ENCODE data around the gene COL1A1. TPM values are rescaled to one million over a fixed set of nuclear protein-coding genes. Genes with fewer than 3 reads are reported as not detected.

Gene COL1A1
- total and polyA plus RNA-seq, 4 donors = 8.3 to 72.5 (median 35.8) TPM

DNA sequence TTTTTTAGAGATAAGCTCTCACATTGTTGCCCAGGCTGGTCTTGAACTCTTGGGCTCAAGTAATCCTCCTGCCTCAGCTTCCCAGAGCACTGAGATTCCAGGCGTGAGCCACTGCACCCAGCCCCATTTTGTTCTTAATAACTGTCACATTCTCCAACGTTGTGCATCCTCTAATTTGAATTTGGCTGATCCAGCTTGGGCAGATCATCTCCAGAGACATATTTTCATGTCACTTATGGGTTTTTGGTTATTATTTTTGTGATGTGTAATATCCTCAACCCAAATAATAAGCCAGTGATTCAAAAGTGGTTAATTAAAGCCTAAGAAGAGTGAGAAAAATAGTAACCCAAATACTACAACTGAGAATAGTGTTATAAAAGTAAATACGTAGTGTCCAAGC is 16.2 kb upstream of the COL1A1 start:
- H3K4me3 ChIP-seq (ENCODE audit: low read depth in 1 of 3, low read length in 3 of 3) = no peak overlapping the region
- no peaks in the 10 kb centered on the region for H3K36me3 ChIP-seq (ENCODE audit: control insufficient read depth in 4 of 4, insufficient read depth in 3 of 4, low read depth in 1 of 4, low read length in 3 of 4)
- H3K4me1 ChIP-seq (ENCODE audit: control insufficient read depth in 4 of 4, insufficient read depth in 4 of 4, low read length in 3 of 4) = peaks cover 16 to 31% (median 30%) of the 10 kb centered on the region in 4 donors
- no peaks in the 10 kb centered on the region for H3K27me3 ChIP-seq (ENCODE audit: control insufficient read depth in 4 of 4, insufficient read depth in 4 of 4, low read length in 3 of 4)
- peak overlapping the region in 1 of 2 donors; percentile 54 for H3K9ac ChIP-seq (ENCODE audit: low read depth in 1 of 2, low read length in 2 of 2)
- H3K27ac ChIP-seq (ENCODE audit: low read depth in 1 of 2, low read length in 2 of 2) = peak overlapping the region; percentile 63 to 76
- no peak for TF ChIP-seq JUND (IDR thresholded peaks at IDR 0.05)
- H3K9me3 ChIP-seq (ENCODE audit: control insufficient read depth in 4 of 4, low read length in 3 of 4) = no peaks in the 10 kb centered on the region
- no peak for DNase-seq (ENCODE audit: low spot score)
- WGBS = 48% methylated on average over 3 of the region's 3 CpGs

DNA sequence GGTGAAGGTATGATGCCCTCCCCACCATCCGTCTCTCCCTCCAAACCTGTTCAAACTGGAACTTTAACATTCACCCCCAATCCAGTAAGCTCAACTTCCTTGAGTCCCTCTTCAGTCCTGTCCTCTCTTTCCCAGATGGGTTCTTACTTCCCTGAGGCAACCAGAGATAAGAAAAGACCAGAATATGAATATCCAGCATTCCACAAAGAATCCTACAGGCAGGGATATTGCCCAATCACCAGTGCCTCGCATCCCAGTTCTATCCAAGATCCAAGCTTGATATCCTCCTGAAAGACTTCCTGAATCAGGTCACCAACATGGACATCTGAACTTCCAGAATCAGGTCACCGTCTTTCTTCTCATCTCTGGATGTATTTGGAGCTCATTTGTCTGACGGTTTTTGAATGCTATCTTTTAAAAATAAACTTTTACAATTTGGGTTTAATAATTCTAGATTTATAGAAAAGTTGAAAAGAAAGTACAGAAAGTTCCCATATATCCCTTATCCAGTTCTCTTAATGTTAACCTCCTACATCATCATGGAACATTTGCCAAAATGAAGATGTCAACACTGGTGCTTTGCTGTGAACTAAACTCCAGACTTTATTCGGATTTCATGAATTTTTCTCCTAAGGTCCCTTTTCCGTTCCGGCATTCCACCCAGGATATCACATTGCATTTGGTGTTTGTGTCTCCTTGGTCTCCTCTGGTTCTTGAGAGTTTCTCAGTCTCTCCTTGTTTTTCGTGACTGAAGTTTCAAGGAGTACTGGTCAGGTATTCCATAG is 13.7 kb upstream of the COL1A1 start:
- no peaks in the 10 kb centered on the region for H3K36me3 ChIP-seq (ENCODE audit: control insufficient read depth in 4 of 4, insufficient read depth in 3 of 4, low read depth in 1 of 4, low read length in 3 of 4)
- H3K9me3 ChIP-seq (ENCODE audit: control insufficient read depth in 4 of 4, low read length in 3 of 4) = no peaks in the 10 kb centered on the region
- peaks cover 11 to 30% (median 26%) of the 10 kb centered on the region in 4 donors for H3K4me1 ChIP-seq (ENCODE audit: control insufficient read depth in 4 of 4, insufficient read depth in 4 of 4, low read length in 3 of 4)
- no peaks in the 10 kb centered on the region for H3K27me3 ChIP-seq (ENCODE audit: control insufficient read depth in 4 of 4, insufficient read depth in 4 of 4, low read length in 3 of 4)
- TF ChIP-seq FOXA1 (IDR thresholded peaks at IDR 0.05) = no peak
- TF ChIP-seq RAD21 (IDR thresholded peaks at IDR 0.05) = no peak
- TF ChIP-seq, protein P1, sequence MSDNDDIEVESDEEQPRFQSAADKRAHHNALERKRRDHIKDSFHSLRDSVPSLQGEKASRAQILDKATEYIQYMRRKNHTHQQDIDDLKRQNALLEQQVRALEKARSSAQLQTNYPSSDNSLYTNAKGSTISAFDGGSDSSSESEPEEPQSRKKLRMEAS (IDR thresholded peaks at IDR 0.05) = no peak
- TF ChIP-seq, protein P2, sequence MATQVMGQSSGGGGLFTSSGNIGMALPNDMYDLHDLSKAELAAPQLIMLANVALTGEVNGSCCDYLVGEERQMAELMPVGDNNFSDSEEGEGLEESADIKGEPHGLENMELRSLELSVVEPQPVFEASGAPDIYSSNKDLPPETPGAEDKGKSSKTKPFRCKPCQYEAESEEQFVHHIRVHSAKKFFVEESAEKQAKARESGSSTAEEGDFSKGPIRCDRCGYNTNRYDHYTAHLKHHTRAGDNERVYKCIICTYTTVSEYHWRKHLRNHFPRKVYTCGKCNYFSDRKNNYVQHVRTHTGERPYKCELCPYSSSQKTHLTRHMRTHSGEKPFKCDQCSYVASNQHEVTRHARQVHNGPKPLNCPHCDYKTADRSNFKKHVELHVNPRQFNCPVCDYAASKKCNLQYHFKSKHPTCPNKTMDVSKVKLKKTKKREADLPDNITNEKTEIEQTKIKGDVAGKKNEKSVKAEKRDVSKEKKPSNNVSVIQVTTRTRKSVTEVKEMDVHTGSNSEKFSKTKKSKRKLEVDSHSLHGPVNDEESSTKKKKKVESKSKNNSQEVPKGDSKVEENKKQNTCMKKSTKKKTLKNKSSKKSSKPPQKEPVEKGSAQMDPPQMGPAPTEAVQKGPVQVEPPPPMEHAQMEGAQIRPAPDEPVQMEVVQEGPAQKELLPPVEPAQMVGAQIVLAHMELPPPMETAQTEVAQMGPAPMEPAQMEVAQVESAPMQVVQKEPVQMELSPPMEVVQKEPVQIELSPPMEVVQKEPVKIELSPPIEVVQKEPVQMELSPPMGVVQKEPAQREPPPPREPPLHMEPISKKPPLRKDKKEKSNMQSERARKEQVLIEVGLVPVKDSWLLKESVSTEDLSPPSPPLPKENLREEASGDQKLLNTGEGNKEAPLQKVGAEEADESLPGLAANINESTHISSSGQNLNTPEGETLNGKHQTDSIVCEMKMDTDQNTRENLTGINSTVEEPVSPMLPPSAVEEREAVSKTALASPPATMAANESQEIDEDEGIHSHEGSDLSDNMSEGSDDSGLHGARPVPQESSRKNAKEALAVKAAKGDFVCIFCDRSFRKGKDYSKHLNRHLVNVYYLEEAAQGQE (IDR thresholded peaks at IDR 0.05) = no peak
- no peak for TF ChIP-seq HNF4G (IDR thresholded peaks at IDR 0.05)
- TF ChIP-seq RXRA (IDR thresholded peaks at IDR 0.05) = no peak
- TF ChIP-seq, protein P3, sequence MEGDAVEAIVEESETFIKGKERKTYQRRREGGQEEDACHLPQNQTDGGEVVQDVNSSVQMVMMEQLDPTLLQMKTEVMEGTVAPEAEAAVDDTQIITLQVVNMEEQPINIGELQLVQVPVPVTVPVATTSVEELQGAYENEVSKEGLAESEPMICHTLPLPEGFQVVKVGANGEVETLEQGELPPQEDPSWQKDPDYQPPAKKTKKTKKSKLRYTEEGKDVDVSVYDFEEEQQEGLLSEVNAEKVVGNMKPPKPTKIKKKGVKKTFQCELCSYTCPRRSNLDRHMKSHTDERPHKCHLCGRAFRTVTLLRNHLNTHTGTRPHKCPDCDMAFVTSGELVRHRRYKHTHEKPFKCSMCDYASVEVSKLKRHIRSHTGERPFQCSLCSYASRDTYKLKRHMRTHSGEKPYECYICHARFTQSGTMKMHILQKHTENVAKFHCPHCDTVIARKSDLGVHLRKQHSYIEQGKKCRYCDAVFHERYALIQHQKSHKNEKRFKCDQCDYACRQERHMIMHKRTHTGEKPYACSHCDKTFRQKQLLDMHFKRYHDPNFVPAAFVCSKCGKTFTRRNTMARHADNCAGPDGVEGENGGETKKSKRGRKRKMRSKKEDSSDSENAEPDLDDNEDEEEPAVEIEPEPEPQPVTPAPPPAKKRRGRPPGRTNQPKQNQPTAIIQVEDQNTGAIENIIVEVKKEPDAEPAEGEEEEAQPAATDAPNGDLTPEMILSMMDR (IDR thresholded peaks at IDR 0.05; ENCODE audit: low read depth, low read length, missing input control) = no peak
- no peak for TF ChIP-seq HNF4A (conservative IDR thresholded peaks at IDR 0.05)
- TF ChIP-seq SP1 (IDR thresholded peaks at IDR 0.05) = no peak
- TF ChIP-seq JUND (IDR thresholded peaks at IDR 0.05) = no peak
- no peak for TF ChIP-seq YY1 (IDR thresholded peaks at IDR 0.05)
- no peak overlapping the region for H3K9ac ChIP-seq (ENCODE audit: low read depth in 1 of 2, low read length in 2 of 2)
- DNase-seq (ENCODE audit: low spot score) = no peak
- no peak overlapping the region for H3K27ac ChIP-seq (ENCODE audit: low read depth in 1 of 2, low read length in 2 of 2)
- H3K4me3 ChIP-seq (ENCODE audit: low read depth in 1 of 3, low read length in 3 of 3) = no peak overlapping the region
- WGBS = 74% methylated on average over 8 of the region's 8 CpGs

Data from liver (tissue), 9 donors.